Panc1 (cell line): ENCODE measurements around the gene AGAP1.

Experiments used
- POLR2AphosphoS5 ChIP-seq: IDR thresholded peaks from 2 replicates; pipeline ENCODE4 v1.6.1; 2012; ENCODE audit warnings: mild to moderate bottlenecking, low read depth, low read length, moderate library complexity
- SIN3A ChIP-seq: IDR thresholded peaks from 2 replicates; pipeline ENCODE4 v1.6.1; 2012; ENCODE audit warnings: low read depth, mild to moderate bottlenecking, low read length, moderate library complexity, borderline replicate concordance; ENCODE audit not compliant: insufficient read depth
- TF ChIP-seq, protein P1 (sequence below): fragments of 450-650 bp; IDR thresholded peaks from 2 replicates; pipeline ENCODE4 v1.5.1; 2017; ENCODE audit warnings: mild to moderate bottlenecking

- no peak for TF ChIP-seq SIN3A
- TF ChIP-seq, protein P1, sequence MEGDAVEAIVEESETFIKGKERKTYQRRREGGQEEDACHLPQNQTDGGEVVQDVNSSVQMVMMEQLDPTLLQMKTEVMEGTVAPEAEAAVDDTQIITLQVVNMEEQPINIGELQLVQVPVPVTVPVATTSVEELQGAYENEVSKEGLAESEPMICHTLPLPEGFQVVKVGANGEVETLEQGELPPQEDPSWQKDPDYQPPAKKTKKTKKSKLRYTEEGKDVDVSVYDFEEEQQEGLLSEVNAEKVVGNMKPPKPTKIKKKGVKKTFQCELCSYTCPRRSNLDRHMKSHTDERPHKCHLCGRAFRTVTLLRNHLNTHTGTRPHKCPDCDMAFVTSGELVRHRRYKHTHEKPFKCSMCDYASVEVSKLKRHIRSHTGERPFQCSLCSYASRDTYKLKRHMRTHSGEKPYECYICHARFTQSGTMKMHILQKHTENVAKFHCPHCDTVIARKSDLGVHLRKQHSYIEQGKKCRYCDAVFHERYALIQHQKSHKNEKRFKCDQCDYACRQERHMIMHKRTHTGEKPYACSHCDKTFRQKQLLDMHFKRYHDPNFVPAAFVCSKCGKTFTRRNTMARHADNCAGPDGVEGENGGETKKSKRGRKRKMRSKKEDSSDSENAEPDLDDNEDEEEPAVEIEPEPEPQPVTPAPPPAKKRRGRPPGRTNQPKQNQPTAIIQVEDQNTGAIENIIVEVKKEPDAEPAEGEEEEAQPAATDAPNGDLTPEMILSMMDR: no peak
- no peak for TF ChIP-seq POLR2AphosphoS5
Measured at GRCh38 chr2:235679471-235679870, 185.6 kb downstream of the AGAP1 start.
